GM08714 (cell line): ENCODE results near the gene MCTP1.

ENCODE experiments used
- H3K4me3 ChIP-seq: fragments of 200-500 bp; sonication (Bioruptor generic); 2 replicates; pipeline ENCODE4 v1.5.1; 2014; ENCODE audit warnings: mild to moderate bottlenecking, low read length, inconsistent platforms
- ZNF274 ChIP-seq: IDR thresholded peaks from 2 replicates; pipeline ENCODE4 v1.6.1; 2012; ENCODE audit warnings: mild to moderate bottlenecking, low read depth, low read length

MCTP1 gene

DNA sequence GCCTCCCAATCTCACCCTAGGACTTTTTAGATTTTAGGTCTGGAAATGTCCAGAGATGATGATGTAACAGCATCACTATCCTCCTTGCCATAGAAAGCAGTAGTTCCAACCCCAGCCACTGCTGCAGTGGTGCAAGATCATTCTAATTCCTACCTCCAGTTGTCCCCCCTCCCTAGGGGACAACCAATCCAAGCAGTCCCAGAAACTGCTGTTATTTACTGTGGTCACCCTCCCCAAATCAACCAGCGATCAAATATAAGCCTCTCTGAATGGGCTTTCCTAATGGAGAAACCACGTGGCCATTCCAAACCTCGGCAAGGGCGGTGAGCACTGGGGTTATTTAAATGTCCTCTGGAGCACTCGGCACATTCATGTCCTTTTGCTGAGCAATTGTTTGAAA, 506.6 kb downstream of the MCTP1 start:
- H3K4me3 ChIP-seq: no peak overlapping the region
- no peak for TF ChIP-seq ZNF274

DNA sequence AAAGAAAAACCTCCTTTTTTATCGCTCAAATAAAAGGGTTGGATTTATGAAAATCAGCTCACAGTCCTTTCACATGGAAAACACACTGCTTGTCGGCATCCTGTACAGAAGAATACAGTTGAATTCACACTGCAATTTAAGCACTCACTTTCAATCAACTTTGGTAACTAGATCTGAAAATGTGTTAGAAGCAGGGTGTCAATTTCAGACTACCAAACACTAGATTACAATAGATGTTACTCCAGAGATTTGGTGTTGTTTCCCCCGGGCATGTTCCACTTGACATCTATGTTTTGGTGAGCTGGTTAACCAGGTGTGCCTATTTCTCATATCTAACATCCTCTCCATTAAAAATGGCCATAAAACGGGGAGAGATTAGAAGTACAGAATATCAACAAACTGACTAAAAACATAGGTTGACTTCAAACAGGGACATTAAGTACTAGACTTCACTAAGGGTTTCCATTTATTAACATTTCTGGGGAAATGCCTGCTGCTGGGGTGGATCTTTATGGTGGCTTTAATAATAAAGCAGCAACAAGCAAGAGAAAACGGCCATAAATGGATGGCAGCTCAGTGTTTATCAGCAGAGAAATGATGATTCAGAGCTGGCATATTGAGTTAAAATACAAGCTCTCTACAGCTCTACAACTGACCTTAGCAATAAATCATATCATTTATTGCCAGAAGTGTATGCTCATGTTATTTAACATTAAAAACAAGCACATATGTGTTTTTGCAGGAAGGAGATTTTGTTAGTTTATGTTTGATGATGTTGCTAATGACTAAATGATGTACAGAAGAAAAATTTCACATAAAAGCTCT, 507.6 kb downstream of the MCTP1 start:
- no peak overlapping the region for H3K4me3 ChIP-seq
- TF ChIP-seq ZNF274: no peak

- no peak overlapping the region for H3K4me3 ChIP-seq
- no peak for TF ChIP-seq ZNF274
Measured at GRCh38 chr5:94776167-94776566, 508.7 kb downstream of the MCTP1 start.

- no peak overlapping the region for H3K4me3 ChIP-seq
- no peak for TF ChIP-seq ZNF274
Measured at GRCh38 chr5:94775088-94775487, 509.8 kb downstream of the MCTP1 start.

DNA sequence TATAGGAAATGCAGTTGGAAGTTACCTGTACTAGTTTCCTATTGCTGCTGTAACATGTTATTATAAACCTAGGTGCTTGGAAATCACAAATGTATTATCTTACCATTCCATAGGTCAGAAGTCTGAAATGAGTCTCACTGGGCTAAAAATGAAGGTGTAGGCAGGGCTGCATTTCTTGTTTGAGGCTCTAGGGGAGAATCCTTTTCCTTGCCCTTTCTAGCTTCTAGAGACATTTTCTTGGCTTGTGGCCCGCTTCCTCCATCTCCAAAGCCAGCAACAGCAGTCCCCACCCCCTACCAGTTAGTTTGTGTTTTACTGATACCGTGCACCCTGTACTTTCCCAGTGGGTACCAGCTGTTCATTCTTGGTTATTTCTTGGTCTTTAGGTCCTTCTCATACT, 513.2 kb downstream of the MCTP1 start:
- H3K4me3 ChIP-seq: no peak overlapping the region
- TF ChIP-seq ZNF274: no peak

DNA sequence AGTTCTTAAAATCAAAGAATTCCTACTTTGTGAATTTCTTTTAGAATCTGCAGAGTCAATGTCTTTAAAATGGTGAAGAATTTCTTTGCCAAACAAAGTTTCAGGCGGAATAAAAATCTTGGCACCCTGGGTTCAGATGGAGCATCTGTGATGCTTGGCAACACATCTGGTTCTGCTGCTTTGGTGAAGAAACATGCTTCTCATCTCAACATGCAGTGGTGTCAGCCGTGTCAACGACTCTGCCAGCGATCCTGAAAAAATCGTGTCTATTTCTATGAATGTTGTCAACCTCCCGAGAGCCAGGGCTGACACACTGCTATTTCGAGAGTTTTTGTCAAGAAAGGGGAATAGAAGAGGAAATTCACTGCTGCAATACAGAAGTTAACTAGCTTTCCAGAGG, 514.9 kb downstream of the MCTP1 start:
- no peak for TF ChIP-seq ZNF274
- H3K4me3 ChIP-seq: no peak overlapping the region

DNA sequence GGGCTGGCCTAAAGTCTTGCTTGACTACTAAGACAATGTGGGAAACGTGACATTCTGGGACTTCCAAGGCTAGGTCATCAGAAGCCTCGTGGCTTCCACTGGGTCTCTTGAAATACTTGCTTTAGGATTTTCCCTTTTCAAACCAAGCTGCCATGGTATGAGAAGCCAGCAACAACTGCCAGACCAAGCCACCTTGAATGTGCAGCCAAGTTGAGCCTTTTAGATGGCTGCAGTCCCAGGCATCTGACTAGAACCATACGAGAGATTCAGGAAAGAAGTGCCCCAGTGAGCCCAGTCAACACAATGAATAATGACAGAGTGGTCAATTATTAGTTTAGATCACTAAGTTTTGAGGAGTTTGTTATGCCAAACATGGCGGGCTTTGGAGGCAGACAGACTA, 523.1 kb downstream of the MCTP1 start:
- TF ChIP-seq ZNF274: no peak

GRCh38 chr5:94761055-94761454, 523.8 kb downstream of the MCTP1 start:
- TF ChIP-seq ZNF274: no peak
- no peak overlapping the region for H3K4me3 ChIP-seq

More for the DNA sequence above, 523.1 kb downstream of the MCTP1 start:
- H3K4me3 ChIP-seq: no peak overlapping the region

- no peak overlapping the region for H3K4me3 ChIP-seq
- TF ChIP-seq ZNF274: no peak
Measured at GRCh38 chr5:94759961-94760360, 524.9 kb downstream of the MCTP1 start.

DNA sequence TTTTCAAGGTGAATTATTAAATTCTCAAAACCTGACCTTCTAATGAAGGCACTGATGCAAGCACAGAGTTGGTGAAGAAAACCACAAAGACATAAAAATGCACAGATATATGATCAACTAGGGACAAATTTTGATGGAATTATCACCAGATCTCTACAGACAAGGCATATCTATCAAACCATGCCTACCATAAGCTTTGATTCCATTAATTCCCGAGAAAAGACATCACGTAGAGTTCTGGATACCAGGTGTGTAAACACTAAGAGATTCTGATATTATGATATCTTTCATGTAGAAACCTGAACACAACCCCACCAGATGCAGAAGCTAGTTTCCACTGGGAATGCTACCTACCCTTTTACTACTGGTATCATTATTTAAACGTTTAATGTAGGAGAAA, 525.9 kb downstream of the MCTP1 start:
- no peak overlapping the region for H3K4me3 ChIP-seq
- TF ChIP-seq ZNF274: no peak

GRCh38 chr5:94754824-94755223, 530.1 kb downstream of the MCTP1 start:
- TF ChIP-seq ZNF274: no peak
- no peak overlapping the region for H3K4me3 ChIP-seq

DNA sequence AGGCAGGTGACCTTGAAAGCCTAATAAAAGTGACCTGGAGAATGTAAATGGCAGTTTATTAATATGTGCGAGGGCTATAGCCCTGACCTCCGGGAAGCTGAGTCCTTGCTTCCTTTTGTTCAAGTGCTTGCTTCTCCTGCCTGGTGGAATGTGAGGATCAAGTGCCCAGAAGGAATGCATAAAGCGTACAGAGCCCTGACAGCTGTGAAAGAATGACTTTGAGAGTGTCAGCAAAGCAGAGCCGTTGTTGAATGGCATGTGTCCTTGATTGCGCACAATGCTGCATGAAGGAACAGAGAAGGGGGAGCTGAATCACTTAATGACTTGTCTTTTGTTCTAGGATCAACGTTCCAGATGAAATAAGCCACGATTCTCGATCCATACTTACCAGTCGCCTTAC, 533.4 kb downstream of the MCTP1 start:
- no peak overlapping the region for H3K4me3 ChIP-seq
- TF ChIP-seq ZNF274: no peak

- H3K4me3 ChIP-seq: no peak overlapping the region
- TF ChIP-seq ZNF274: no peak
Measured at GRCh38 chr5:94750681-94751080, 534.2 kb downstream of the MCTP1 start.

DNA sequence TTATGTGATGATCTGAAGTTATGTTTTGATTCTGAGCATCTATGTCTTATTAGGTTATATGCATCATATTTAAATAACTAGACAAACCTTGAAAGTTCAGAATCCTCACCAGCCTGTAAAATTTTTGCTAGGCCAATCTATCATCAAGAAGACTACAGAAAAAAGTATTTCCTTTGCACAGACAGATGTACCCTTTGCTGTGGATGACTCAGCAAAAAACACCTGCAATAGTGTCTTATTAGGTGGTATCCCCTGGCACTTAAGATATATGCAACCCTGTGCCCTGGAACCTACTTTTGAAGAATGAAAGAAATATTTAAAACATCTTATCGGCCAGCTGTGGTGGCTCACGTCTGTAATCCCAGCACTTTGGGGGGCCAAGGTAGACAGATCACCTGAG, 535.9 kb downstream of the MCTP1 start:
- H3K4me3 ChIP-seq: no peak overlapping the region
- no peak for TF ChIP-seq ZNF274

- H3K4me3 ChIP-seq: no peak overlapping the region
- no peak for TF ChIP-seq ZNF274
Measured at GRCh38 chr5:94748212-94748611, 536.7 kb downstream of the MCTP1 start.

GRCh38 chr5:94747371-94747770, 537.5 kb downstream of the MCTP1 start:
- H3K4me3 ChIP-seq: no peak overlapping the region
- no peak for TF ChIP-seq ZNF274

- TF ChIP-seq ZNF274: no peak
Measured at GRCh38 chr5:94746731-94747124, 538.2 kb downstream of the MCTP1 start.

More at GRCh38 chr5:94746731-94747124, 538.2 kb downstream of the MCTP1 start:
- H3K4me3 ChIP-seq: no peak overlapping the region
